ENCODE data around the gene LTBP1. TPM values are rescaled to one million over a fixed set of nuclear protein-coding genes. Genes with fewer than 3 reads are reported as not detected.

LTBP1 gene
- total RNA-seq, 1 experiment from 2014 or later = 89.4 TPM

DNA sequence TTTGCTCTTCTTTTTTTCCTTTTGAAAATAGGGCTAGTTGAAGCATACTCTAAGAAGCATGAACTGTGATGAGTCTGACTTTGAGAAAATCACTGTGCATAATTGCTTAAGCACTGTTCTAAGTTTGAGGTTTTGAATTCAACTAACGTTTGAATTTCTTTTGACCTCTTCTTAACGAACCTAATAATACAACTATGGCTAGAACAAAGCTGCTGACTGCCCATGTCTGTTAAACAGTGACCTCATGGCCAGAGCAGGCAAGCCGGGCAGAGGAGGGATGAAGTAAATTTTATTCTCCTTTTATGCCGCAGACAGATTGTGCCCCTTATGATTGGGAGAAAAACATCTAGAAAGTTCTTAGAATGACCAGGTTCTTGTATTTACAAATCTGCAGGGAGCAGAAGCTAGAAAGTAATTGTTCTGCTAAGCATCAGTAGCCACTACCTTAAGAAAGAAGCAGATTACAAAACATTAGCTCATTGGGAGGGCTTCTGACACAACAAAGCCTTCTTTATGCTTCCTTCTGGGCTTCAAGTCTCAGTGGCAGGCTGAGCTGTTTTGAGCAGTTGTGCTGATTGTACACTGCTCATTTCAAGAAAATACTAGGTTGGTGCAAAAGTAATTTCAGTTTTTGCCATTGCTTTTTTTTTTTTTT, 431.9 kb downstream of the LTBP1 start:
- no peak for DNase-seq (ENCODE audit: low read depth)

DNA sequence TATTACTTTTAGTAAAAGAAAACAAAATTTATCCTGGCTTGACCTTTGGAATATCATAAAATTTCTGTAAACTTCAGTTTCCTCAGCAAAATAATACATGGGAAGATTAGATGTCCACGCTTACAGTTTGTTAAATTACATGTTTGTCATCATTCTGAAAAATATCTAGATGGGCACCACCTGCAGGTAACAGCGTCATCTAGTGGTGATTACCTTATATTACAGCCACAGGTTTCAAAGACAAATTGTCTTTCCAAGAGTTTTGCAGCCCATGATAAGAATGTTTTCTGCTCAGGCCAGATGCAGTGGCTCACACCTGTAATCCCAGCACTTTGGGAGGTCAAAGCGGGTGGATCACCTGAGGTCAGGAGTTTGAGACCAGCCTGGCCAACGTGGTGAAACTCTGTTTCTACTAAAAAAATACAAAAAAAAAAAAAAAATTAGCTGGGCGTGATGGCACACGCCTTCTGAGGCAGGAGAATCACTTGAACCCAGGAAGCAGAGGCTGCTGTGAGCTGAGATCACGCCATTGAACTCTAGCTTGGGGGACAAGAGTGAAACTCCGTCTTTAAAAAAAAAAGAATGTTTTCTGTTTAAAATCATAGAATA, 433.4 kb downstream of the LTBP1 start:
- no peak for DNase-seq (ENCODE audit: low read depth)

- DNase-seq (ENCODE audit: low read depth) = no peak
Measured at GRCh38 chr2:33380719-33381118, 434.0 kb downstream of the LTBP1 start.

DNA sequence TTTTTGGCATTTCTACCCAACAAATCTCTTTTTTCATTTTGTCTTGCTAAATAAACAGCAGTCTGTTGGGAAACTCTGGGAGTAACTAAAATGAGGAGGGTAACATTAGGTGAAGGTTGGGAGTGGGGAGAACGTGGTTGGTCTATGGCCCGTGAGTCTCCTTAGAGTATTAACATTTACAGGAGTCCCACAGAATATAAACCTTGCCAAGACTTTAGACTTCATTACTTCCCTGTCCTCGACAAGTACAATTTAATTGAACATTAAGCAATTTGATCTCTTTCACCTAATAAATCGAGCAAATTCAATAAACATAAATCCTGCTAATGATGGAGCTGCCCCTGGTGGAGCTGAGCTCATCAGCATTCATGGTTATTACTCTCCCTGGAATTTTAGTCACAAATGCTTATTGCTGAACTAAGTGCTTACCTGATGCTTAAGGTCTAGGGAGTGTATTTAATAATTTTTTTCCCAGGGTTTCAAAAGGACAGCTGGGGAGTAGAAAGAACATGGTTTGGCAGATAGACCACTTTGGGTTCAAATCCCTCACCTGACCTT, 434.6 kb downstream of the LTBP1 start:
- DNase-seq (ENCODE audit: low read depth) = no peak

DNA sequence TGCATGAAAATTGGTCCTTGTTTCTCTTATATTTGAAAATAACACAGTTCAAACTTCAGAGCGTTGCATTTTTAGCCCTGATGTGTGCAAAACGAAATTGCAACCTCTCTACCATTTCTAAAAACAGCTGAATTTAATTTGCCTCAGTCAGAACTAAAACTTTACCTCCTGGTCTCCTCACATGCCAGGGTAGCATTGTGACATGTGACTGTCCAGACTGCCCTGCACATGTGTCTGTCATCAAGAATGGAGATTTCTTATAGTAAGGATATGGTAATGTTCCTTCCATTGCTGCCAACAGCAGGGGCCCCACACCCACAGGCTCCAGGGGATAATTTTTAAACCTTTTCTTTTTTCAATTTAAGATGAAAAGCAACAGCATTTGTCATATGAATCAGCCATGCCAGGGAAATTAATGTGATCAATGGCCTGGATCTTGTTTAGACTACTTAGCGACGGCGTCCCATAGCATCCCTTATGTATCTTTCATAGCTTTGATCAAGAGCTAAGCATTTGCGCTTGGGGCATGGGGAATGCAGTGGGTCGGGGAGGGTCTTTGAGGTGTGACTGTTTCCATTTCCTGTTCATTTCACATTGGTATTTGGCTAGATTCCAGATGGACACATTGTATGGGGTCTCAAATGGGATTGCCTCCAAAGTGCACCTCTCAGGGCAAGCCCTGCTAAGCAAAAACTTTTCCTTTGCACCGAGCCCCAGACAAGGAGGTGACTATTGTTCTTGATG, 437.3 kb downstream of the LTBP1 start:
- DNase-seq (ENCODE audit: low read depth) = no peak

DNA sequence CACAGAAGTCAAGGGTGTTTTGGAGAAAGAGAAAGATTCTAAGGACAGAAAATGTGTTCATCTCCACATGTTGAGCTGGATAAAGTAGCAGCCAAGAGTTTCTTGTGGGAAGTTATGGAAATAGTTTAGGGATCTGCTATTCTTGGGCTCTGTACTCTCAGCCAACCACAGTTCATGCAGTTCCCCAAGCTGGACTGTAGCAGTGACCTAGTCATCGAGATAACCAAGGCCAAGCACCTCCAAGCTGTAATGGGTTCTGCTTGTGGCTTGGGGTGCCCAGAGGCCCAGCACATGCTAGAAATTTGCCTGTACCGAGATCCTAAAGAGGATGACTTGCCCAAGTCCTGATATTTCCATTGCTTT, 437.8 kb downstream of the LTBP1 start:
- no peak for DNase-seq (ENCODE audit: low read depth)

DNA sequence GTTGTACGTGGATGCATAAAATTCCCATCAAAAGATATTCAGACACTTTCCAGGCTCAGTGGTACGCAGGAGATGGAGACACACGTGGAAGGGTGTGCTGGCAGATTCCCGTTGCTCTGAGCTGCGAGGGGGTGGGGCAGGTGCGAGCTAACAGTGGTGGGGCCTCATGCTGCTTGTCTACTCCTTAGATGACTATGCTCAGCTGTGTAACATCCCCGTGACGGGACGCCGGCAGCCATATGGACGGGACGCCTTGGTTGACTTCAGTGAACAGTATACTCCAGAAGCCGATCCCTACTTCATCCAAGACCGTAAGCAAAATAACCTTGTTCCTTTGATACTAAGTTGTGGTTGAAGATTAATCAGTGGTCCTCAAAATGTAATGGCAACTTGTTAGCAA, 442.2 kb downstream of the LTBP1 start:
- DNase-seq (ENCODE audit: low read depth) = no peak

- DNase-seq (ENCODE audit: low read depth) = peak; percentile 48
Measured at GRCh38 chr2:33389695-33390094, 442.9 kb downstream of the LTBP1 start.

- DNase-seq (ENCODE audit: low read depth) = no peak
Measured at GRCh38 chr2:33391529-33392255, 444.9 kb downstream of the LTBP1 start.

- DNase-seq (ENCODE audit: low read depth) = no peak
Measured at GRCh38 chr2:33392366-33392765, 445.6 kb downstream of the LTBP1 start.

GRCh38 chr2:33395034-33395433, 448.3 kb downstream of the LTBP1 start:
- DNase-seq (ENCODE audit: low read depth) = no peak

GRCh38 chr2:33395655-33396249, 449.0 kb downstream of the LTBP1 start:
- DNase-seq (ENCODE audit: low read depth) = peak; percentile 71

DNA sequence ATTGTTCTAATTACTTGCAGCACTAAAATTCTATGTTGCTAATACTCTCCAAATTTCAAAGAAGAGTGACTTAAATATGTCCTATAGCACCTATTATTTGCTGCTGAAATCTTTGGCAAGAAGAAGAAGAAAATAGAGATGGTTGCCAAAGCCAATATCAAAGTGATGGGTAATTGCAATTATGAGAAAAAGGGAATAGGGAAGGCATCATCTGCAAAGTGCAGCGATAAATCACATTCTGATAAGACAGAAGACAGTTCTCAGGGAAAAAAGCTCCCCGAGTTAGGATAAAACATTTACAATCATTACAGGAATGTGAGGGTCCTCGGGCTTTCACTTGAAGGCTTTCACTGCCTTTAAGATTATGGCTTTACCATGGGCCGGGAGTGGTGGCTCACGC, 457.6 kb downstream of the LTBP1 start:
- no peak for DNase-seq (ENCODE audit: low read depth)

DNA sequence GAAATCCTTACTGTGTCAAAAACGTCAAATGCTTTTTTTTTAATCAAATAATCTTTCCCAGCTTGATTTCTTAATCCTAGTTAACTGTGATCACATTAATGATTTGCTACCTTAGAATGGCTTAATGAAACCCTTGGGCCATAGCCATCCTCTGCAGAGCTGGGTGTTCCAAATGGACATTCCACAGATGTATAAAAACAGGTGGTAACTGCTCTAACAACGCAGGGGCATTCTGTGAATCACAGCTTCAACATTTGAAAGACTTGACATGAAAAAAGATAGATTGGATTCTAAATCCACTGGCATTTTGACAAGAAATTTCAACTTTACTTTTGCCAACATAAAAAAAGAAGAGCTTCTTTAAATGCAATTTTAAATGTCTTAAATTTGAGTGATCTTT, 459.9 kb downstream of the LTBP1 start:
- peak; percentile 92 for DNase-seq (ENCODE audit: low read depth)

GRCh38 chr2:33408109-33408508, 461.4 kb downstream of the LTBP1 start:
- DNase-seq (ENCODE audit: low read depth) = no peak

DNA sequence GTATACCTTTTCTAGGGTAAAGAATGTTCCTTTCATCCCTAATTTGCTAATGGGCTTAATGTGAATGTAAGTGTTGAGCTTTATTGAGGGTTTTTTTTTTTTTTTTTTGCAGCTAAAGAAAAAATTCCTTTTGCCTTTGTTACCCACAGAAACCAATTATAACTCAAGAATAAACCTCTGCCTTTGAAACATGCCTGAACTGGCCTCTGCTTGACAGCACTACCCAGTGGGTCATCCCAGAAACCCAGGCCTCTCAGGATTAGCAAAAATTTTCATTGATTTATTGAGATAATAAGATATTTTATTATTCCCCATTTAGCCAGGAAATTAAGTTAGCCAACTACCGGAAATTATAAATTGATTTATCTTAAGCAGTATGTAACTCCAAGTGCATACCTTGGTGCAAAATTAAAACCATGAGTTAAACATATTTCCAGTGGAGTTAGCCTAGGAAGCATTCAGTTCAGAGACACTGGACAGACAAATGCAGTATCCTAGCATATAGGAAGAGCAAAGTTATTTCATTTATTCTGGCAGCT, 462.7 kb downstream of the LTBP1 start:
- peak; percentile 32 for DNase-seq (ENCODE audit: low read depth)

DNA sequence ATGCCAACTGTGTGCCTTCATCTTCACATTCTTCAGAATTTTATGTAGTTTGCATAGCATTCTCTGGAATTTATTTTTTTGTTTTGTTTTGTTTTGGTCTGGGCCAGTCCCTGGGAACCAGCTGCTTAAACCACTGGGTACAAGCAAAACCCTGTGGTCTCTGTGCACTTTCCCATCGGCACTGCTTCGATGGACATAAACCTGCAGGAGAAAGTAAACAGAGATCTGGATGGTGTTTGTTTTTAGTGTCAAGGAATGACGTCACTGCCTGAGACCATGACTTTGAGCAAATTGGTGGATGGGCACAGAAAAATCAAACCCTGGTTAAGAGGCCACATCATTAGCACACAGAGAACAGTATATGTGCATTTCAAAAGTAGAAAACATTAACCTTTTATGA, 465.0 kb downstream of the LTBP1 start:
- DNase-seq (ENCODE audit: low read depth) = peak; percentile 96

- DNase-seq (ENCODE audit: low read depth) = peak; percentile 74
Measured at GRCh38 chr2:33412920-33413319, 466.2 kb downstream of the LTBP1 start.

- no peak for DNase-seq (ENCODE audit: low read depth)
Measured at GRCh38 chr2:33419581-33420200, 472.9 kb downstream of the LTBP1 start.

DNA sequence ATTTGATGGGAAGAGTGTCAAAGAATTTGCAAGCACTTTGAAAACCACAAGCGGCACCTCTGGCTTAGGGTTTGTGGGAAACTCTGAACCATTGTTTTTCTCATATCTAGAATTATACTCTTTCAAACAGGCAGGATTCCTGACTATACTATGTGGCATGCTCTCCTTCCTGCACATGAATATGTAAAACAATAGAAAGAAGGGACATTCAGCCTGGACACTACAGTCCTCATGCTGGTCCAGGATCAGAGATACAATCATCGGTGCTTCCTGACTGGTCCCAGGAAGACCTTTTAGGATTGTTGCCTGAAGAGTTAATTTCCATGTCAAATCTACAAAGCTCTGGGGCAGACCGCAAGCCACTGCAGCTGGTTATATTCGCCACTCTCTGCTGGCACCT, 474.0 kb downstream of the LTBP1 start:
- DNase-seq (ENCODE audit: low read depth) = no peak

DNA sequence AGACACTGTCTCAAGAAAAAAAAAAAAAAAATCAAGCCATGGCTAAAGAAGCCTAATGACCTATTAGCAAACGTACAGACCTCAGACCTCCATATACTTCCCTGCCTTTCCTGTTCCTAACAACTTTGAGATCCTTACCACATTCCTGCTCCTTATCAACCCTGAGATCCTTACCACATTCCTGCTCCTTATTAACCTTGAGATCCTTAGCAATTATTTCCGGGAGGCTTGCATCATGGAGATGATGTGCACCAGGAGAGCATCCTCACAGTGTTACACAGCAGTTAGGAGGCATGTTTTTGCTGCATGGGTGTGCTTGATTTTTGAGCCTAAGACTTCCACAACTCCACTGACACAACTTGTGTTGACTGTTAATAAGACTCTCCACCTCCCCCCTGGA, 475.1 kb downstream of the LTBP1 start:
- DNase-seq (ENCODE audit: low read depth) = no peak

All from LHCN-M2 (cell line).